Measurements from ENCODE around the gene METTL23. TPM values are rescaled to one million over a fixed set of nuclear protein-coding genes. Genes with fewer than 3 reads are reported as not detected.
A peak's percentile ranks its signal among the peaks of the same experiment; 100 is the strongest.

Gene METTL23
- total and polyA plus RNA-seq, 2 donors = 38.3 to 70.1 TPM

DNA sequence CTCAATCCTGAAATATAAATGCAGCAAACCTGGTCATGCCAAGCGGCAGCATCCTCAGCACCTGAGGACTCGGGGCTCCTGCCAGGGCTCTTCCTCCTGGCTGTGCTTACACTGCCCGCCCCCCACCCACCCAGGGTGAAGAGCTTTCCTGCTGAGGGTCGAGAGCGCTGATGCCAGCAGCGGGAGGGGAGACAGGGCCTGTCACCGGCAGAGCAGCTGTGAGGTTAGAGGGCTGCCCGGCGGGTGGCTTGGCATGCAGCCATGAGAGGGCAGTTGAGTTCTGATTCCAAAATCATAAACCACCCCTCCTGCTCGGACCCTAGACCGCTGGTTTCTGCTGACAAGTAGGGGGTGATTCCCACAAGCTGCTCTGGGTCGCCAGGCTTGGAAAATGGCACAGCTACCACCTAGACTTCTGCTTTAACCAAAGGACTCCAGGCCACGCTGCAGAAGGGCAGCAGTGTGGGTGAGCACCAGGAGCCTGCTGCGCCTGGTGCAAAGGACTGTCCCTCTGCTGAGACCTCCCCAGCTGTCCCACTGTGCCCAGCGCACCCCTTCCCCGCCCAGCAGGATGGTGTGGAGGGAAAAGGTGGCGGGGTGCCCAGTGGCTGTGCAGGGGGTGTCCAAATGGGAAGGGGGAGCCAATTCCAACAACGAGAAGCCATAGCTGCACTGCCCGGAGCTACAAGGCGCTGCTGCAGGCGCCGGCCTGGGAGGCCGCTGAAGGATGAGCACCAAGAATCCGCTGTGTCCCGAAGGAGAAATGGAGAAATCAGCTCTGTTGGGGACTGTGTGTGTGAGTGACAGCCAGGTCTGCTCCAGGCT lies 42.5 kb upstream of the METTL23 start:
- 82% methylated on average over 25 of the region's 25 CpGs for WGBS
- H3K4me1 ChIP-seq (ENCODE audit: control insufficient read depth in 2 of 2, insufficient read depth in 2 of 2, low read length in 2 of 2) = peaks cover 8 to 46% of the 10 kb centered on the region in 2 donors
- no peak overlapping the region for H3K4me3 ChIP-seq (ENCODE audit: low read length in 2 of 2)
- H3K9me3 ChIP-seq (ENCODE audit: control insufficient read depth in 2 of 2, insufficient read depth in 1 of 2, low read length in 1 of 2) = peaks cover 0 to 4% of the 10 kb centered on the region in 2 donors
- H3K36me3 ChIP-seq (ENCODE audit: control insufficient read depth in 2 of 2, insufficient read depth in 2 of 2, low read length in 1 of 2) = no peaks in the 10 kb centered on the region
- no peaks in the 10 kb centered on the region for H3K27me3 ChIP-seq (ENCODE audit: control insufficient read depth in 2 of 2, insufficient read depth in 1 of 2, low read length in 1 of 2)
- DNase-seq (ENCODE audit: low read depth in 6 of 9, low spot score in 9 of 9) = no peak
- no peak overlapping the region for H3K27ac ChIP-seq (ENCODE audit: low read depth in 1 of 2, low read length in 1 of 2)

- peaks cover 7 to 46% of the 10 kb centered on the region in 2 donors for H3K4me1 ChIP-seq (ENCODE audit: control insufficient read depth in 2 of 2, insufficient read depth in 2 of 2, low read length in 2 of 2)
- no peaks in the 10 kb centered on the region for H3K36me3 ChIP-seq (ENCODE audit: control insufficient read depth in 2 of 2, insufficient read depth in 2 of 2, low read length in 1 of 2)
- H3K4me3 ChIP-seq (ENCODE audit: low read length in 2 of 2) = no peak overlapping the region
- H3K9me3 ChIP-seq (ENCODE audit: control insufficient read depth in 2 of 2, insufficient read depth in 1 of 2, low read length in 1 of 2) = peaks cover 0 to 4% of the 10 kb centered on the region in 2 donors
- no peak overlapping the region for H3K27ac ChIP-seq (ENCODE audit: low read depth in 1 of 2, low read length in 1 of 2)
- DNase-seq (ENCODE audit: low read depth in 6 of 9, low spot score in 9 of 9) = no peak
- 89% methylated on average over 7 of the region's 7 CpGs for WGBS
- H3K27me3 ChIP-seq (ENCODE audit: control insufficient read depth in 2 of 2, insufficient read depth in 1 of 2, low read length in 1 of 2) = no peaks in the 10 kb centered on the region
Observed at GRCh38 chr17:76684756-76685155, 41.9 kb upstream of the METTL23 start.

- H3K9me3 ChIP-seq (ENCODE audit: control insufficient read depth in 2 of 2, insufficient read depth in 1 of 2, low read length in 1 of 2) = peaks cover 0 to 4% of the 10 kb centered on the region in 2 donors
- no peak for DNase-seq (ENCODE audit: low read depth in 6 of 9, low spot score in 9 of 9)
- 95% methylated on average over 12 of the region's 12 CpGs for WGBS
- no peaks in the 10 kb centered on the region for H3K27me3 ChIP-seq (ENCODE audit: control insufficient read depth in 2 of 2, insufficient read depth in 1 of 2, low read length in 1 of 2)
- no peak overlapping the region for H3K27ac ChIP-seq (ENCODE audit: low read depth in 1 of 2, low read length in 1 of 2)
- H3K4me1 ChIP-seq (ENCODE audit: control insufficient read depth in 2 of 2, insufficient read depth in 2 of 2, low read length in 2 of 2) = peaks cover 7 to 44% of the 10 kb centered on the region in 2 donors
- H3K36me3 ChIP-seq (ENCODE audit: control insufficient read depth in 2 of 2, insufficient read depth in 2 of 2, low read length in 1 of 2) = no peaks in the 10 kb centered on the region
- H3K4me3 ChIP-seq (ENCODE audit: low read length in 2 of 2) = no peak overlapping the region
Observed at GRCh38 chr17:76685366-76685765, 41.3 kb upstream of the METTL23 start.

DNA sequence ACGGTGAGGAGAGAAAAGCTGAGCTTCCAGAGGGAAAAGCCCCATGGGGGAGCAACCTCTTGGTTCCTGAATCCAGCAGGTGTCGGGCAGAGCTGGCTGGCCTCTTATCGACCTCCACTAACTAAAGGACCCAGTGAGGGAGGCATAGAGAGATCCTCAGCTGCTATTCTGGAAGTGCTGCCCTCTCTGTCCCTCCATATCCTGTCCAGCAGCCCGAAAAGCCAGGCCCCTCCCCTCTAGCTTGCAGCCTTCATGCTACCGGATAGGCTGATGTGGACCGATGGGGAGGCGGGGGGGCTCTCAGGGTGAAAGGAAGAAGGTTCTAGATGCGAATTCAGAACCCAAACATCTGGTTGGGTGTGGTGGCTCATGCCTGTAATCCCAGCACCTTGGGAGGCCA lies 40.8 kb upstream of the METTL23 start:
- peaks cover 5 to 39% of the 10 kb centered on the region in 2 donors for H3K4me1 ChIP-seq (ENCODE audit: control insufficient read depth in 2 of 2, insufficient read depth in 2 of 2, low read length in 2 of 2)
- 97% methylated on average over 8 of the region's 8 CpGs for whole genome bisulfite sequencing
- no peaks in the 10 kb centered on the region for H3K27me3 ChIP-seq (ENCODE audit: control insufficient read depth in 2 of 2, insufficient read depth in 1 of 2, low read length in 1 of 2)
- H3K36me3 ChIP-seq (ENCODE audit: control insufficient read depth in 2 of 2, insufficient read depth in 2 of 2, low read length in 1 of 2) = no peaks in the 10 kb centered on the region
- H3K4me3 ChIP-seq (ENCODE audit: low read length in 2 of 2) = no peak overlapping the region
- no peak overlapping the region for H3K27ac ChIP-seq (ENCODE audit: low read depth in 1 of 2, low read length in 1 of 2)
- peaks cover 0 to 4% of the 10 kb centered on the region in 2 donors for H3K9me3 ChIP-seq (ENCODE audit: control insufficient read depth in 2 of 2, insufficient read depth in 1 of 2, low read length in 1 of 2)
- DNase-seq (ENCODE audit: low read depth in 6 of 9, low spot score in 9 of 9) = no peak

- H3K4me1 ChIP-seq (ENCODE audit: control insufficient read depth in 2 of 2, insufficient read depth in 2 of 2, low read length in 2 of 2) = peaks cover 0 to 31% of the 10 kb centered on the region in 2 donors
Observed at GRCh38 chr17:76686538-76687297, 39.9 kb upstream of the METTL23 start.

GRCh38 chr17:76687298-76688164 lies 39.1 kb upstream of the METTL23 start:
- Histone ChIP-seq H3K4me3 (ENCODE audit: low read length in 2 of 2) (no peak overlapping the region), H3K4me1 (ENCODE audit: control insufficient read depth in 2 of 2, insufficient read depth in 2 of 2, low read length in 2 of 2) (peaks cover 0 to 23% of the 10 kb centered on the region in 2 donors), H3K9me3 (ENCODE audit: control insufficient read depth in 2 of 2, insufficient read depth in 1 of 2, low read length in 1 of 2) (peaks cover 0 to 4% of the 10 kb centered on the region in 2 donors), H3K36me3 (ENCODE audit: control insufficient read depth in 2 of 2, insufficient read depth in 2 of 2, low read length in 1 of 2) (no peaks in the 10 kb centered on the region), H3K27ac (ENCODE audit: low read depth in 1 of 2, low read length in 1 of 2) (peak overlapping the region in 1 of 2 donors; percentile 38), H3K27me3 (ENCODE audit: control insufficient read depth in 2 of 2, insufficient read depth in 1 of 2, low read length in 1 of 2) (no peaks in the 10 kb centered on the region)
- DNase-seq (ENCODE audit: low read depth in 6 of 9, low spot score in 9 of 9) = no peak
- WGBS = 91% methylated on average over 26 of the region's 26 CpGs

More at GRCh38 chr17:76686538-76687297, 39.9 kb upstream of the METTL23 start:
- H3K27ac ChIP-seq (ENCODE audit: low read depth in 1 of 2, low read length in 1 of 2) = no peak overlapping the region
- H3K4me3 ChIP-seq (ENCODE audit: low read length in 2 of 2) = no peak overlapping the region
- WGBS = 96% methylated on average over 15 of the region's 15 CpGs
- peaks cover 0 to 4% of the 10 kb centered on the region in 2 donors for H3K9me3 ChIP-seq (ENCODE audit: control insufficient read depth in 2 of 2, insufficient read depth in 1 of 2, low read length in 1 of 2)
- no peaks in the 10 kb centered on the region for H3K36me3 ChIP-seq (ENCODE audit: control insufficient read depth in 2 of 2, insufficient read depth in 2 of 2, low read length in 1 of 2)
- DNase-seq (ENCODE audit: low read depth in 6 of 9, low spot score in 9 of 9) = no peak
- H3K27me3 ChIP-seq (ENCODE audit: control insufficient read depth in 2 of 2, insufficient read depth in 1 of 2, low read length in 1 of 2) = no peaks in the 10 kb centered on the region

DNA sequence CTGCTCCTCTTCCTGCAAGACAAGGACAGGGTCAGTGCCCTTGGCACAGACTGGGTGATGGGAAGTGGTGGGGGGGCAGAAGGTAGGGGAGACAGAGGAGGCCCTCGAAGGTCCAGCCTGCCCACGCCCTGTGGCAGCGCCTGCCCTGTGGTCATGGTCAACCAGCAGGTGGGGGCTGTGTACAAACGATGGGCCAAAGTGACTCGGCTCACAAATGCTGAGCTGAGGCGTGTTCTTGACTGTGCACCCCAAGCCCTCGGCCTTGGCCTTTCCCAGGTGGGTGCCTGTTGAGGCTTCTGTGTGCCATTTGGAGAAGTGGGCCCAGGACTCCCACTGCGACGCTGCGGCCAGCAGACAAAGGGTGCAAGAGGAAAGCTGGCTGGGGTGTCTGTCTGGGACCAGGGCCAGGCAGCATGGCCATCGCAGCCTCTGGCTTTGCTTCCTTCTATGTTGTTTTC lies 38.4 kb upstream of the METTL23 start:
- WGBS = 89% methylated on average over 11 of the region's 11 CpGs
- H3K4me3 ChIP-seq (ENCODE audit: low read length in 2 of 2) = no peak overlapping the region
- H3K9me3 ChIP-seq (ENCODE audit: control insufficient read depth in 2 of 2, insufficient read depth in 1 of 2, low read length in 1 of 2) = peaks cover 0 to 4% of the 10 kb centered on the region in 2 donors
- H3K4me1 ChIP-seq (ENCODE audit: control insufficient read depth in 2 of 2, insufficient read depth in 2 of 2, low read length in 2 of 2) = peaks cover 0 to 18% of the 10 kb centered on the region in 2 donors
- H3K27me3 ChIP-seq (ENCODE audit: control insufficient read depth in 2 of 2, insufficient read depth in 1 of 2, low read length in 1 of 2) = no peaks in the 10 kb centered on the region
- no peaks in the 10 kb centered on the region for H3K36me3 ChIP-seq (ENCODE audit: control insufficient read depth in 2 of 2, insufficient read depth in 2 of 2, low read length in 1 of 2)
- no peak overlapping the region for H3K27ac ChIP-seq (ENCODE audit: low read depth in 1 of 2, low read length in 1 of 2)
- no peak for DNase-seq (ENCODE audit: low read depth in 6 of 9, low spot score in 9 of 9)

DNA sequence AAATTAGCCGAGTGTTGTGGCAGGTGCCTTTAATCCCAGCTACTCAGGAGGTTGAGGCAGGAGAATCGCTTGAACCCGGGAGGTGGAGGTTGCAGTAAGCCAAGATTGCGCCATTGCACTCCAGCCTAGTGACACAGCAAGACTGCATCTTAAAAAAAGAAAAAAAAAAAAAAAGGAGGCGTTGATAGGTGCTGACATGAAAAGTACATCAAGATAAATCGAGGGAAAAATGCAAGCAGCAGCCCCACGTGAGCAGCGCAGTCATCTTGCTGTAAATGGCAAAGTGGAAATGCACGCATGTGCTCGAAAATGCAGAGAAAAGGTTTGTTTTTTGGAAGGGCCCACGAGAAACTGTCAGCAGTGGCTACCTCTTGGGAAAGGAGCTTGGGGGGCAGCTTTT lies 36.8 kb upstream of the METTL23 start:
- Histone ChIP-seq H3K27ac (ENCODE audit: low read depth in 1 of 2, low read length in 1 of 2) (no peak overlapping the region), H3K4me1 (ENCODE audit: control insufficient read depth in 2 of 2, insufficient read depth in 2 of 2, low read length in 2 of 2) (peaks cover 0 to 16% of the 10 kb centered on the region in 2 donors), H3K36me3 (ENCODE audit: control insufficient read depth in 2 of 2, insufficient read depth in 2 of 2, low read length in 1 of 2) (no peaks in the 10 kb centered on the region), H3K9me3 (ENCODE audit: control insufficient read depth in 2 of 2, insufficient read depth in 1 of 2, low read length in 1 of 2) (peaks cover 0 to 4% of the 10 kb centered on the region in 2 donors), H3K4me3 (ENCODE audit: low read length in 2 of 2) (no peak overlapping the region), H3K27me3 (ENCODE audit: control insufficient read depth in 2 of 2, insufficient read depth in 1 of 2, low read length in 1 of 2) (no peaks in the 10 kb centered on the region)
- DNase-seq (ENCODE audit: low read depth in 6 of 9, low spot score in 9 of 9) = no peak
- WGBS = 98% methylated on average over 11 of the region's 11 CpGs

All from thymus (tissue), 11 donors.